ENCODE data around the gene ZBTB4.
A peak's percentile ranks its signal among the peaks of the same experiment; 100 is the strongest.
"Not testable (repeated sequence)": the region's sequence is repeated elsewhere in the genome, so short reads cannot be mapped to it uniquely, and the experiment has no call there.

ZBTB4 gene

DNA sequence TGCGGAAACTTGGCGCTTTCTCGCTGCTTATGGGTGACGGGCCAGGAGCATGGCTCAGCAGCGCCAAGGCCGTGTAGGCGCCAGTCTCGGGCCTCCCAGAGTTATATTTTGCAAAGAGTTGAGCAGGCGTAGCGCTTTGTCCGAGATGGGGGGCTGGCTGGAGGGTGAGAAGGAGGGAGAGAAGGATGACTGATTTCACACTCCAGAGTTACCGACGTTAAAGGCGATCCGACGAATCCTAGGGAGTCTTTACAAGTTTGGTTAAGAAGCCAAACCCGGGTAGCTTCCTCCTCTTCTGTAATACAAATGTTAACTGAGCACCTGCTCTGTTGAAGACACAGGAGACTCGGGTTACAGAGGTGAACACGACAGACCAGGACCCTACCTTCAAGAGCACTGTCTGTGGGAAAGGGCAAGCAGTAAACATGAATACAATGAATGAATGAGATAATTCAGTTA, 5.5 kb upstream of the ZBTB4 start:
- Histone ChIP-seq H3K79me2 (ENCODE audit: insufficient read depth, low read length) (peaks cover 76% of the 10 kb centered on the region), H2AFZ (ENCODE audit: low read length) (no peak overlapping the region)
- TF ChIP-seq CTCF (conservative IDR thresholded peaks at IDR 0.05; ENCODE audit: low read length) (0 out of 2 replicates have a peak, but pooled peaks have one; percentile 17), EZH2phosphoT487 (IDR thresholded peaks at IDR 0.05; ENCODE audit: borderline replicate concordance) (no peak)

GRCh38 chr17:7484067-7484918, 4.9 kb upstream of the ZBTB4 start, which contains the start of gene POLR2A:
Gene POLR2A, plus strand, starts transcription at chr17:7484366.
- Histone ChIP-seq H3K36me3 (ENCODE audit: insufficient read depth, low read length) (no peaks in the 10 kb centered on the region), H3K9me3 (ENCODE audit: insufficient read depth, low read depth, low read length) (no peaks in the 10 kb centered on the region), H3K79me2 (ENCODE audit: insufficient read depth, low read length) (peaks cover 74% of the 10 kb centered on the region), H3K4me3 (ENCODE audit: low read length, poor library complexity, severe bottlenecking) (peak within 1 kb of the TSS; percentile 91), H3K4me1 (ENCODE audit: insufficient read depth, low read length, poor library complexity, severe bottlenecking) (peaks cover 39% of the 10 kb centered on the region), H2AFZ (ENCODE audit: low read length) (peak within 1 kb of the TSS; percentile 90), H3K4me2 (ENCODE audit: low read depth, low read length, poor library complexity, severe bottlenecking) (peak within 1 kb of the TSS; percentile 94), H3K9me2 (replicated peaks; ENCODE audit: low read depth, low read length) (no peaks in the 10 kb centered on the region), H3K27me3 (ENCODE audit: insufficient read depth, low read length, poor library complexity, severe bottlenecking) (no peaks in the 10 kb centered on the region), H3K9ac (ENCODE audit: low read depth, low read length, poor library complexity, severe bottlenecking) (peak within 1 kb of the TSS; percentile 96), H3F3A (ENCODE audit: low read depth) (no peaks in the 10 kb centered on the region), H4K20me1 (ENCODE audit: insufficient read depth, low read length, poor library complexity, severe bottlenecking) (peaks cover 44% of the 10 kb centered on the region)
- TF ChIP-seq EZH2phosphoT487 (IDR thresholded peaks at IDR 0.05; ENCODE audit: borderline replicate concordance) = no peak
- TF ChIP-seq CTCF (conservative IDR thresholded peaks at IDR 0.05; ENCODE audit: low read length) = no peak

More for the DNA sequence above, 5.5 kb upstream of the ZBTB4 start:
- Histone ChIP-seq H3K36me3 (ENCODE audit: insufficient read depth, low read length) (no peaks in the 10 kb centered on the region), H3K4me1 (ENCODE audit: insufficient read depth, low read length, poor library complexity, severe bottlenecking) (peaks cover 40% of the 10 kb centered on the region), H4K20me1 (ENCODE audit: insufficient read depth, low read length, poor library complexity, severe bottlenecking) (peaks cover 51% of the 10 kb centered on the region), H3K9me2 (replicated peaks; ENCODE audit: low read depth, low read length) (no peaks in the 10 kb centered on the region), H3K4me2 (ENCODE audit: low read depth, low read length, poor library complexity, severe bottlenecking) (peak overlapping the region; percentile 94), H3K9ac (ENCODE audit: low read depth, low read length, poor library complexity, severe bottlenecking) (peak overlapping the region; percentile 96), H3F3A (ENCODE audit: low read depth) (no peaks in the 10 kb centered on the region), H3K4me3 (ENCODE audit: low read length, poor library complexity, severe bottlenecking) (peak overlapping the region; percentile 91), H3K27me3 (ENCODE audit: insufficient read depth, low read length, poor library complexity, severe bottlenecking) (no peaks in the 10 kb centered on the region), H3K9me3 (ENCODE audit: insufficient read depth, low read depth, low read length) (no peaks in the 10 kb centered on the region)

DNA sequence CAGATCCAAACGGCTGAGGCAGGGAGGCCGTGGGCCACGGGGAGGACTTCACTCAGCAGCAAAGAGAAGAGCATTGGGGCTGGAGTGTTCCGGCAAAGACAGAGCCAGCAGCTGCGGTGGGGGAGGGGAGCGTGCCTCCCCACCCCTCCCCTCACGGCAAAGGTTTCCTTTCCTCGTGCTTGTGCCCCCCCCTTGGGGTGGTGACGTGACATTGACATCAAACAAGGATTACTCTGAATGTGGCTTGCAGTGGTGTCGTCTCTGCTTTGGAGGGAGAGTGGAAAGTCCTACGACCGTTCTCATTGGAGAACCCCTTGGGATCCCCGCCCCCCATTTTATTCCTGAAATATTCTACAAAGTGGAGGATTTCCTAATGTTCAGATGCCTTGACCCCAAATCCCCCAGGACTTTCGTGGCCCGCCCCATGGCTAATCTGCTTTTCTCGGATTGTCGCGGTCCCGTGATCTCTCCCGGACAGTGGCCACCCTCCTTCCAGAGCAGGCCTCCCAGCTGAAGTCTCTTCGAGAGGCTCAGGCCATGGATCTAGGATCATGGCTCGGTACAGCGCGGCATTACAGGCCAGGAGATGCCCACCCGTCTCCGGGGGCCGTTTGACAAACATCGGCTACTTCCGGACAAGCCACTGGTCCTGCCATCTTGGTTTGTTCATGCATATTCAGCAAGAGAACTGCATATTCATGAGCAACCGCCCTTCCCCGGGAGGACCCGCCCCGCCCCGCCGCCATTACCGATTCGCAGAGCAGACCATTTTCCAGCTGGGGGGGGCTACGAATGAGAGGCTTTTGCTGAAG, 4.0 kb upstream of the ZBTB4 start:
- Histone ChIP-seq H3K9me3 (ENCODE audit: insufficient read depth, low read depth, low read length) (no peaks in the 10 kb centered on the region), H3K9me2 (replicated peaks; ENCODE audit: low read depth, low read length) (no peaks in the 10 kb centered on the region), H3F3A (ENCODE audit: low read depth) (no peaks in the 10 kb centered on the region), H3K9ac (ENCODE audit: low read depth, low read length, poor library complexity, severe bottlenecking) (peak overlapping the region; percentile 96), H3K4me1 (ENCODE audit: insufficient read depth, low read length, poor library complexity, severe bottlenecking) (peaks cover 35% of the 10 kb centered on the region), H4K20me1 (ENCODE audit: insufficient read depth, low read length, poor library complexity, severe bottlenecking) (peaks cover 40% of the 10 kb centered on the region), H2AFZ (ENCODE audit: low read length) (peak overlapping the region; percentile 90), H3K36me3 (ENCODE audit: insufficient read depth, low read length) (no peaks in the 10 kb centered on the region), H3K79me2 (ENCODE audit: insufficient read depth, low read length) (peaks cover 74% of the 10 kb centered on the region), H3K4me3 (ENCODE audit: low read length, poor library complexity, severe bottlenecking) (peak overlapping the region; percentile 91), H3K4me2 (ENCODE audit: low read depth, low read length, poor library complexity, severe bottlenecking) (peak overlapping the region; percentile 76), H3K27me3 (ENCODE audit: insufficient read depth, low read length, poor library complexity, severe bottlenecking) (no peaks in the 10 kb centered on the region)
- TF ChIP-seq CTCF (conservative IDR thresholded peaks at IDR 0.05; ENCODE audit: low read length) (no peak), EZH2phosphoT487 (IDR thresholded peaks at IDR 0.05; ENCODE audit: borderline replicate concordance) (no peak)

- peak overlapping the region; percentile 76 for H3K4me2 ChIP-seq (ENCODE audit: low read depth, low read length, poor library complexity, severe bottlenecking)
- not testable (repeated sequence) for H2AFZ ChIP-seq (ENCODE audit: low read length); H3K27me3 ChIP-seq (ENCODE audit: insufficient read depth, low read length, poor library complexity, severe bottlenecking); H3K36me3 ChIP-seq (ENCODE audit: insufficient read depth, low read length); H3K9me3 ChIP-seq (ENCODE audit: insufficient read depth, low read depth, low read length); H3F3A ChIP-seq (ENCODE audit: low read depth); H3K9me2 ChIP-seq (replicated peaks; ENCODE audit: low read depth, low read length)
- H3K79me2 ChIP-seq (ENCODE audit: insufficient read depth, low read length) = peaks cover 74% of the 10 kb centered on the region
- H3K4me3 ChIP-seq (ENCODE audit: low read length, poor library complexity, severe bottlenecking) = peak overlapping the region; percentile 91
- peaks cover 42% of the 10 kb centered on the region for H3K4me1 ChIP-seq (ENCODE audit: insufficient read depth, low read length, poor library complexity, severe bottlenecking)
- H3K9ac ChIP-seq (ENCODE audit: low read depth, low read length, poor library complexity, severe bottlenecking) = peak overlapping the region; percentile 96
- H4K20me1 ChIP-seq (ENCODE audit: insufficient read depth, low read length, poor library complexity, severe bottlenecking) = peaks cover 42% of the 10 kb centered on the region
Observed at GRCh38 chr17:7482742-7483088, 3.3 kb upstream of the ZBTB4 start.
